ENCODE results near the gene ETF1. TPM values are rescaled to one million over a fixed set of nuclear protein-coding genes. Genes with fewer than 3 reads are reported as not detected.

Gene ETF1
- total RNA-seq, 1 donor from 2014 or later: 116 TPM

DNA sequence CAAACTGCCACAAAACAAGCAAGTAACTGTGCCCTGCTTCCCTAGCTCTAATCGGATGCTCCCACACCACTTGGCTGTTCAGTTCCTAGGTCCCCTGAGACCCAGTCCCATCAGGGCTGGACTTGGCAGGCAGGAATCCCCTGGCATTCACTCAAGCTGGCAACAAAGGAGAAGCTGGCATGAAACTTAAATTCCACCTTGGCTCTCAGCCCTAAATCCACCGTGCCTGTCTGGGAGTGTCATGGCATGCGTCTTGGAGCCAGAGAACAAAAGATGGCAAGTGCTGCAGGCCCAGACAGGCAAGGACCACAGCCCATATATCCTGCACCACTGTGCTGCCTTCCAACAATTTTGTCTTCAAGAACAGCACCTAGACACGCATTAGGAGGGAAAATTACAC is 38.2 kb downstream of the ETF1 start:
- Histone ChIP-seq H4K20me1 (ENCODE audit: low read depth) (no peaks in the 10 kb centered on the region), H3K9ac (no peak overlapping the region), H3K79me2 (ENCODE audit: low read depth) (no peaks in the 10 kb centered on the region), H3K27me3 (no peaks in the 10 kb centered on the region), H3K27ac (peak overlapping the region; percentile 13), H3K4me1 (no peaks in the 10 kb centered on the region), H3K9me3 (ENCODE audit: low read depth) (no peaks in the 10 kb centered on the region), H3F3A (ENCODE audit: low read depth) (peaks cover 37% of the 10 kb centered on the region), H3K4me2 (no peak overlapping the region), H3K36me3 (peaks cover 3% of the 10 kb centered on the region), H2AFZ (replicated peaks) (no peak overlapping the region), H3K4me3 (no peak overlapping the region)
- Mint-ChIP-seq H3K27ac (peak overlapping the region; percentile 69), H3K36me3 (peaks cover 10% of the 10 kb centered on the region), H3K9me3 (no peaks in the 10 kb centered on the region), H3K4me3 (no peak overlapping the region), H3K27me3 (ENCODE audit: insufficient read depth, low read depth) (peaks cover 6% of the 10 kb centered on the region), H3K4me1 (peaks cover 3% of the 10 kb centered on the region)
- TF ChIP-seq EZH2 (IDR thresholded peaks at IDR 0.05): no peak
- no peak for TF ChIP-seq EZH2phosphoT487 (IDR thresholded peaks at IDR 0.05)
- no peak for TF ChIP-seq CTCF (IDR thresholded peaks at IDR 0.05)
- DNase-seq (ENCODE audit: low spot score): no peak

DNA sequence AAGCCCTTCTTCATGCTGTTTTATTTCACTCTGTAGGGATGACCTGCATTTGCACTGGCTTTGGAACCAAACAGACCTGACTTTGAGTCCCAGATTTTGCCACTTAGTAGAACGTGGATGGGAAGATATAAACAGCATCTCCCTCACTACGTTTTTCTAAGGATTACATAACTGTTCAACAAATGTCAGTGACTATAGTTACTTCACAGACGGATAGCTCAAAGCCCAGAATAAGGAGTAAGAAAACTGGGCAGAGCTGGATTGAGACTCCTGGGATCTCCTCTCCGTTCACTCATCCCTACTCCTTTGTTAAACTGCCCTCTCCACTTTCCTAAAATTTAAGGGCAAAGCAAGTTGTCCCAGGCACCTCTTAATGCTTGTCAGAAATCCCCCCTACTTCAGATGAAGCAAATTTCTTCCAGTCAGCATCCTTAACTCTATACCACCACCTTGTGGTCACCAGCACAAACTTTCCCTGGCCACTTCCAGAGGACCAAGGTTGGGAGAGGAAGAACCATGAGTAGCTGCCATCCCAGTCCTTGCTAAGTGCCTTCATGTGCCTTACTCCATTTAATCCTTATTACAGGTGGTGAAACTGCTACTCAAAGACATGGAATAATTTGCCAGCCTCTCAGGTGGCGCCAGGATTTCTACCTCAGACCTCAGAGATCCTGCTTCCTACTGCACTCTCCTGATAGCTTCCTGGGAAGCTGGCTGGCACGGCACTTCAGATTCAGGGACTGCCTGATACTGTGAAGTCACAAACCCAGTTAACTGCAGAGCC is 39.4 kb downstream of the ETF1 start:
- Histone ChIP-seq H3K27ac (no peak overlapping the region), H3K79me2 (ENCODE audit: low read depth) (no peaks in the 10 kb centered on the region), H3K4me1 (no peaks in the 10 kb centered on the region), H3K9me3 (ENCODE audit: low read depth) (no peaks in the 10 kb centered on the region), H3K4me3 (no peak overlapping the region), H3K36me3 (no peaks in the 10 kb centered on the region), H4K20me1 (ENCODE audit: low read depth) (no peaks in the 10 kb centered on the region), H3F3A (ENCODE audit: low read depth) (peaks cover 29% of the 10 kb centered on the region), H3K27me3 (no peaks in the 10 kb centered on the region), H2AFZ (replicated peaks) (no peak overlapping the region), H3K9ac (no peak overlapping the region), H3K4me2 (no peak overlapping the region)
- Mint-ChIP-seq H3K4me1 (peaks cover 3% of the 10 kb centered on the region), H3K4me3 (peak overlapping the region; percentile 10), H3K9me3 (no peaks in the 10 kb centered on the region), H3K36me3 (peaks cover 5% of the 10 kb centered on the region), H3K27me3 (ENCODE audit: insufficient read depth, low read depth) (peaks cover 6% of the 10 kb centered on the region), H3K27ac (no peak overlapping the region)
- peak; percentile 78 for DNase-seq (ENCODE audit: low spot score)
- no peak for TF ChIP-seq EZH2 (IDR thresholded peaks at IDR 0.05)
- TF ChIP-seq CTCF (IDR thresholded peaks at IDR 0.05): peak; percentile 70

DNA sequence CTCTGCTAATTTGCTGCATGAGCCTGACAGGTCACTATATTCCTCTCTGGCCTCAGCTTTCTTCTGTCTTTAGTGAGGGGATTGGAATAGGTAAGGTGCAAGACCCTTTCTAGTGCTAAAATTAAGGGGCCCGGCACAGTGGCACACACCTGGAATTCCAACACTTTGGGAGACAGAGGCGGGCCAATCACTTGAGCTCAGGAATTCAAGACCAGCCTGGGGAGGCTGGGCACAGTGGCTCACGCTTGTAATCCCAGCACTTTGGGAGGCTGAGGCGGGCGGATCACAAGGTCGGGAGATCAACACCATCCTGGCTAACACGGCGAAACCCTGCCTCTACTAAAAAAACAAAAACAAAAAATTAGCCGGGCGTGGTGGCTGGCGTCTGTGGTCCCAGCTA is 40.5 kb downstream of the ETF1 start:
- H3K27me3 ChIP-seq: no peaks in the 10 kb centered on the region
- Mint-ChIP-seq H3K36me3 (peaks cover 4% of the 10 kb centered on the region), H3K27ac (no peak overlapping the region), H3K4me3 (no peak overlapping the region), H3K9me3 (no peaks in the 10 kb centered on the region), H3K27me3 (ENCODE audit: insufficient read depth, low read depth) (peaks cover 4% of the 10 kb centered on the region), H3K4me1 (peaks cover 3% of the 10 kb centered on the region)
- no peak overlapping the region for H3K4me3 ChIP-seq
- no peaks in the 10 kb centered on the region for H4K20me1 ChIP-seq (ENCODE audit: low read depth)
- TF ChIP-seq EZH2phosphoT487 (IDR thresholded peaks at IDR 0.05) (no peak), EZH2 (IDR thresholded peaks at IDR 0.05) (no peak), CTCF (IDR thresholded peaks at IDR 0.05) (no peak)
- H2AFZ ChIP-seq (replicated peaks): no peak overlapping the region
- no peaks in the 10 kb centered on the region for H3K9me3 ChIP-seq (ENCODE audit: low read depth)
- no peak overlapping the region for H3K4me2 ChIP-seq
- no peak overlapping the region for H3K9ac ChIP-seq
- no peaks in the 10 kb centered on the region for H3K36me3 ChIP-seq
- H3K4me1 ChIP-seq: no peaks in the 10 kb centered on the region
- H3K79me2 ChIP-seq (ENCODE audit: low read depth): no peaks in the 10 kb centered on the region
- no peak overlapping the region for H3K27ac ChIP-seq
- no peak for DNase-seq (ENCODE audit: low spot score)
- H3F3A ChIP-seq (ENCODE audit: low read depth): peaks cover 26% of the 10 kb centered on the region
